Esophagus muscularis mucosa (tissue), 3 donors: Measurements from ENCODE around the gene C1QC.

Experiments
- CTCF ChIP-seq, 3 experiments: fragments of 200-600 bp in 2 of 3; fragments of 450-650 bp in 1 of 3; sonication (generic) in 2 of 3; IDR thresholded peaks; one replicate each; pipeline ENCODE4 v1.5.1; 2017 to 2019; ENCODE audit warnings: antibody characterized with exemption in 3 of 3, mild to moderate bottlenecking in 2 of 3, moderate library complexity in 1 of 3
- POLR2A ChIP-seq: fragments of 450-650 bp; IDR thresholded peaks from one replicate; pipeline ENCODE4 v1.6.1; 2017; ENCODE audit warnings: antibody characterized with exemption, moderate library complexity, mild to moderate bottlenecking, low read depth

- TF ChIP-seq CTCF (IDR thresholded peaks at IDR 0.05) (no peak), POLR2A (no peak)
These were observed 37.3 kb downstream of the C1QC start for GRCh38 chr1:22680726-22681125.
